GM18907 (cell line): ENCODE results near the gene ABCC1.
"Not testable (repeated sequence)": the region's sequence is repeated elsewhere in the genome, so short reads cannot be mapped to it uniquely, and the experiment has no call there.

Experiments used
- ATAC-seq: cut with Tn5 transposase; IDR thresholded peaks from one replicate; pipeline ENCODE4 v1.9.1; 2021; ENCODE audit warnings: mild to moderate bottlenecking, moderate library complexity; ENCODE audit not compliant: unreplicated experiment

ABCC1 gene

DNA sequence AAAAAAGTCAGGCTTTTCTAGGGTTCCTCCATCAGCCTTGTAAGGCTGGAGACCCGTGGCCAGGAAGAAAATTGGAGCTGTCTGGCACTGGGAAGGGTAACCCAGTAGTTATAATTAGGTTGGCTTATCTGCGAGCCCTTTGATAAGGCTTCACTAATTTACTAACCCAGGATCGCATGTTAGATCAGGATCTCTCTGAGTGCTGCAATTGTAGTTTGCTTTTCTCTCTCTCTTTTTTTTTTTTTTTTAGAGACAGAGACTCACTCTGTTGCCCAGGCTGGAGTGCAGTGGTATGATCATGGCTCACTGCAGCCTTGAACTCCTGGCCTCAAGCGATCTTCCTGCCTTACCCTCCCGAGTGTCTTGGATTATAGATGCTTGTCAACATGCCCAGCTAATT lies 17.0 kb downstream of the ABCC1 start:
- no peak for ATAC-seq

DNA sequence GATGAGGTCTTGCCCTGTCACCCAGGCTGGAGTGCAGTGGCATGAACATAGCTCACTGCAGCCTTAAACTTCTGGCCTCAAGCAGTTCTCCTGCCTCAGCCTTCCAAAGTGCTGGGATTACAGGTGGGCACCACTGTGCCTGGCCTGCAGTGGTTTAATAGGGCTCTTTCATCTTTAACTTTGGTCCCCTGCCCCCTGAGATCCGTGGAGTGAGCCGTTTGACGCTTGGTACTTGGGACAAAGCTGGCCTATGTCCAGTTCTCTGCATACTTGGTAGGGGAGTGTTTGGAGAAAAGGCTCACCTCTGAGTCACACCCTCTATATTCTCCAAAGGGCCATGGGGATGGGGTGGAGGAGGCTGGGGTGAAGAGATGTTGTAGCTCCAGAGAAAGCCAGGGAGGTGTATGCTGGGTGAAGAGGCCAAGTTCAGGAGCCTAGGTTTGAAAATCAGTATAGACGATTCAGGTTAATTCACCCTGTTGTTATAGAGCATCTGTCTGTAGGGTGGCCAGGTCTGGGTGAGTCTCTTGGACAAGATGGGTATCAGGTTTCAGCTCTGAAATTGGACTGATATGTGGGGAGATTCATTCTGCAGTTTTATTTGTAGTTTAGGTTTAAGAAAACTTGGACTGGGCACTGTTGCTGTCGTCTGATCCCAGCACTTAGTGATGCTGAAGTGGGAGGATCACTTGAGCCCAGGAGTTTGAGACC lies 17.6 kb downstream of the ABCC1 start:
- no peak for ATAC-seq

DNA sequence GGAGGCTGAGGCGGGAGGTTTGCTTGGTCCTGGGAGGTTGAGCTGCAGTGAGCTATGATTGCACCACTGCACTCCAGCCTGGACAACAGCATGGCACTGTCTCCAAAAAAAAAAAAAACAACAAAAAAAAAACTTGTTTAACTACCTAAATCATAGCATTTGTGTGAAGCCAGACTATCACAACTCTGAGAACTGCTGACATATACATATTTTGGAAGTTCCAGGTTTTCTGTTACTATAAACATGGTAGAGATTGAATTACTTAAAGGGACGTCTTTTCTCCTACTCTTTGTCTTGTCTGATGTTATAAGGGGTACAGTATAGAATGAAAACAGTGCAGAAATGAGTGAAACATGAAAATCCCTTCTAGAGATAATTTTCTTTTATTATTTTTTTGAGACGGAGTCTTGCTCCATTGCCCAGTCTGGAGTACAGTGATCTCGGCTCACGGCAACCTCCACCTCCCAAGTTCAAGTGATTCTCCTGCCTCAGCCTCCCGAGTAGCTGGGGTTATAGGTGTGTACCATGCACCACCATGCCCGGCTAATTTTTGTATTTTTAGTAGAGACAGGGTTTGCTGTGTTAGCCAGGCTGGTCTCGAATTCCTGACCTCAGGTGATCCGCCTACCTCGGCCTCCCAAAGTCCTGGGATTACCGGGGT lies 18.4 kb downstream of the ABCC1 start:
- ATAC-seq: no peak

DNA sequence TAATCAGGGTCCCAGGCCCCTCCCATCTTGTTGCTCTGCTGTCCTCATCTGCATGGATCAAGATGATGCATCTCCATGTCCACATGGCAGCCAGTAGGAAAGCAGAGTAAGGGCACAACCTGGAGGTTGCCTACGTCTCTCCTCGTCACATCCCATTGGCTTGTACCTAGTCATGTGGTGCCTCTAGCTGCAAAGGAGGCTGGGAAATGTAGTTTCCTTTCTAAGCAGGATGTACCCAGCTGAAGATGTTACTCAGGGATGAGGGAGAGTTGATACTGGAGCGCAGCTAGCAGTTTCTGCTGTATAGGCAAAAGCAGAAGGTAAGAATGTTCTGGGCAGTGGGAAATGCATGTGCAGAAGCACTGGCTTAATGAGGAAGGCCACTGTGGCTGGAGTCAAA lies 20.8 kb downstream of the ABCC1 start:
- ATAC-seq: no peak

DNA sequence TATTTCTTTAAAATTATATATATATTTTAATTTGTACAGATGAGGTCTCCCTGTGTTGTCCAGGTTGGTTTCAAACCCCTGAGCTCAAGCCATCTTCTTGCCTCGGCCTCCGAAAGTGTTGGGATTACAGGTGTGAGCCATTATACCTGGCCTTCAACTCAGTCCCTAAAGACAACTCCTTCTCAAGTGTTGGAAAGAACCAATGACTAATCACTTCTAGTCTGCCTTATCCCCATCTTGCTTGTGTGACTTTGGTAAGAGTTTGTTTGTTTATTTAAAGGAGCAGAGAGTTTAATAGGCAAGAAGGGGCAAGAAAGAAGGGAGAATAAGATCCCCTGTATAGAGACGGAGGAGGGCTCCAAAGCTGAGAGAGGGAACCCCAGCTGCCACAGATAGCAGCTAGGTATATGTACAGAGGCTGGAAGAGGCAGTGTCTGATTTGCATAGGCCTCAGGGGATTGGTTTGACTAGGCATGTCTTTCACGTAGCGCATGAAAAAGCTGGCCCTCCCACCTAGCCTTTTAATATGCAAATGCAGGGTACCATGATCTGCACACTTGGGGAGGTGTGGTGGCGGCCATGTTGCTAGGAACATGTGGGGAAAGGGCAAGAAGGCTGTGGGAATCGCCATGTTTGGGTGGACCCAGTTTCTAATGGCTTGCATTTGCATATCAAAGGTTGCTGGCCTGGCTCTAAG lies 21.5 kb downstream of the ABCC1 start:
- no peak for ATAC-seq

DNA sequence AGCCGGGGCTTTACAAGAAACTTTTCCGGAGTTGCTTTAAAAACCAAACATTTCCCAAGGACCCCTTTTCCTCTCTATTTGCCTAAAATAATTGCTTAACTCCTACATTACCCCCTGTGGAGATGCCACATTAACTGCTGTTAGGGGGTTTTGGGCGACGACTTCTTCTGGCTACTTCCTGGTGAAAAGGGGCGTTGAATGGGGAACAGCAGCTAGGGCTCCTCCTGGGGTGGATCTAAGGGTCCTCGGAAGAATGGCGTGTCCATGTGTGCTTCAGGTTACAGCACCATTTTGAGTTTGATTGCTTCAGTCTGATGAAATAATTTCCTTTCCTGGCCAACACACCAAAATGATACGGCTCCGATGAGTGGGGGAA lies 22.0 kb downstream of the ABCC1 start:
- no peak for ATAC-seq

DNA sequence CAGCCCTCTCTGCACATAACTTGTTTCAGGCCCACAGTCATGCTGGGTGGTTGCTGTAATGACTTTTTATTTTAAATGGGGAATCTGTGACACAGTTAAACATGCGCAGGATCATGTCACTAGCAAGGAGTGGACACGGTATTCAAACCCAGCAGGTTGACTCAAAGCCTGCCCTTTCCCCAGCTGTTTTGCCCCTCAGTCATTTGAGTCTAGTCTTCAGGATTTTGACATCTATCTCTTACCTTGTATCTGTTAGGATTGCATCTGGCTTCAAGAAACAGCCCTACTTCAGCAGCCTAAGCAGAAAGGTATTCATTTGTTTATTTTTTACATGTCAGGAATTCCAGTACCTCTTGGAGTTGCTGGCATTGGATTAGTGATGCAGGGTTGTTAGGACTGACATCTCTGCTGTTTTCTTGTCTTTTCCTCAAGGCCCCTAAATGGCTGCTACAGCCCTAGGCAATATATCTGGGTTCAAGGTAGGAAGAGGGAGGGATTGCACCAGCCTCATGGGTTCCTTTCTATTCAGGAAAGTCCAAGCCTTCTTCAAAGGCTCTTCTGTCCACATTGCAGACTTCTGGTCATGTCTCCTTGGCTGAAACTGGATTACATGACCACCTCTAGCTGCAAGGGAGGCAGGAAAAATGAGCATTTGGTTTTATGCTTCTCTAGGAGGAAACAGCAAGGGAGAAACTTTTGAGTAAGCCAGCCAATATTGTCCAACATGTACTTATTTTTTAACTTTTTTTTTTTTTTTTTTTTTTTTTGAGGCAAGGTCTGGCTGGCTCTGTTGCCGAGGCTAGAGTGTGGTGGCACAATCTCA lies 22.8 kb downstream of the ABCC1 start:
- no peak for ATAC-seq

DNA sequence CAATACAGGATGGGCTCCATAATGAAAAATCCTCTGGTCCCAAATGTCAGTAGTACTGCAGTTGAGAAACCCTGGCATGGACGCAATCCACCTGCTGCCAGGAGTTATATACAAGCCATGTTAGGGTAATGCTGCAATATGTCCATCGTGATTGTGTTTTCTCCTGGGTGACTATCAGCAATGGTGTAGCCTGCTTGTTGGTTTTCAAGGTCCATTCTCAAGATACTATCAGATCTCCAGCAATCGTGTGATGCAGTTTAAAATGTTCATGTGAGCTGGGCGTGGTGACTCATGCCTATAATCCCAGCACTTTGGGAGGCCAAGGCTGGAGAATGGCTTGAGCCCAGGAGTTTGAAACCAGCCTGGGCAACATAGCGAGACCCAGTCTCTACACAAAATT lies 24.0 kb downstream of the ABCC1 start:
- no peak for ATAC-seq

DNA sequence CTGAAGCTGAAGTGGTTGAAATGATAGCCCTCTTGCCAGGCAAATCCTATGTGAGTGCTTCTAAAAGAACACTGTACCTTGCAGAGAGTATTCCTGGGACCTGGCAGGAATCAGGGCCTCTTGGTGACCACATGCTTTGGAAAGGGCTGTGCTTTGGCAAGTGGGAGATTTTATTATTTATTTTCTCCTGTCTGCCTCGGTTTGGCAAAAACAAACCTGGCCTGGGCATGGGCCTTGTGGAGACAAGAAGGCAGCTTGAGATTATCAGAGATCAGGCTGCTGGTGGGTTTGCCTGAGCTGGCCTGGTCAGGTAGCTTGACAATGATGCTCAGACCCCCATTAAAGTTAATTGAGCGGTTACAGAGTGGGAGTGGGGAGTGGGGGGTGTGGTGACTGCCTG lies 24.6 kb downstream of the ABCC1 start:
- no peak for ATAC-seq

DNA sequence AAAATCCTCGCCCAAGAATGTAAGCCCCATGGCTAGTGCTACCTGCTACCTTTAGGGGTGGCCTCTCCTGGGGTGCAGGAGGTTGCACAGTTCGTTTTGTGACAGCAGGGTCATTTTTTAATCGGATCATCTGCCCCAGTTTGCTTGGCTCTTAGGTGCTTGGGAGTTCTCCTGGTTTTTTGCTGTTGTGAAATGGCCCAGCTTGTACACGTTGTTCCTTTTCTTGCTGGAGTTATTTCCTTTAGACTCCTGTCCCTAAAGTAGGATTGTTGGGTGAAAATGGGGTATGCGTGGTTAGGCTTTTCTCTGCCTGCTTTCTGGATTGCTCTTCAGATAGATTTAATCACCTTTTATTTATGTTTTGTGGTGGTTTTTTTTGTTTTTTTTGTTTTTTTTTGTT lies 25.8 kb downstream of the ABCC1 start:
- no peak for ATAC-seq

DNA sequence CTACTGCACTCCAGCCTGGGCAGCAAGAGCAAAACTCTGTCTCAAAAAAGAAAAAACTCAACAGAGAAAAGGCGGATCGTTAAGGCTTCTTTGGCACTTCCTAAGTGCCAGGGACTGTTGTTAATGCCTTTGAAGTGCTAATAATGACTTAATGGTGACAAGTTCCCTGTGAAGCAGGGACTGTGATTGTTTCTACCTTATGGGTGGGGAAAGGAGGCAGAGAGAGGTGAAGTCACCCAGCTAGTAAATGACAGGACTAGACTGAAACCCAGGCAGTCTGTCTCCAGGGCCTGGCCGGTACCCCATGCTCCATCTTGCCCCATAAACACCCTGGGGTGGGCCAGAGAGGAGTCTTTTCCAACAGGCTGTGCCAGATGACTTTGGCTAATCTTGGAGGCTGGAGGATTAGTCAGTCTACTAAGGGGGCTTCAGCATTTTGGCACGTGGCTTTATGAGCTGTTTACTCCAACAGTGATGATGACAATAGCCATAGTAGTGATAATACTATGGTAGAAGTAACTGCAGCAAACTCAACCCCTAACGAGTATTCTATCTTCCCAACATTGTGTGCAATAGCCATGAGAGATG lies 26.9 kb downstream of the ABCC1 start:
- ATAC-seq: no peak

DNA sequence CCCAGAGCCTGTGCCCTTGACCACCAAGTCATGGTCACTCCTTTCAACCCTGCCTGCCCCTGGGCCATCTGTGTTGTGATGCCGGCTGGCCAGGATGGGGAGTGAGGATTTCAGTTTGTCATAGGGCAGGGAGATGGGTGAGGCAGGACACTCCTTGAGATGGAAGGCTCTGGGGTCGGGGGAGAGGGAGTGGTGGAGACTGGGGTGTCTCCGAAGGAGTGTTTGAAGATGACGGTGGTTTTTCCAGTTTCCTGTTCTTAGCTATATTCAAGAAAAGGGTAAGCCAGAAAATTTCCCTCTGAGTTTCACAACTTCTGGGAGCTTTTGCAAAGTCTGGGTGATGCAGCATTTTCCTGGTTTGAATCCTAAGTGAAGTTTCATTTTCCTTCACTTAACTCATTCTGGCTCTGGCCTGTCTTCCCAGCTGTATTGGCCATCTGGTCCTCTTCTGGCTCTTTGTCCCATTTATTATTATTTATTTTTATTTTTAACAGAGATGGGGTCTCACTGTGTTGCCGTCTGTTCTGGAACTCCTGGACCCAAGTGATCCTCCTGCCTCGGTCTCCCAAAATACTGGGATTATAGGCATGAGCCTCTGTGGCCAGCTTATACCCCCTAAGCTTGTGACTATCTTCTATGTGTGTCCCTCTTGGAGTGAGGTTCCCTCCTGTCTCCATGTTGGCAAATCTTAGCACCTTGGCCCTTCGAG lies 27.7 kb downstream of the ABCC1 start:
- ATAC-seq: no peak

DNA sequence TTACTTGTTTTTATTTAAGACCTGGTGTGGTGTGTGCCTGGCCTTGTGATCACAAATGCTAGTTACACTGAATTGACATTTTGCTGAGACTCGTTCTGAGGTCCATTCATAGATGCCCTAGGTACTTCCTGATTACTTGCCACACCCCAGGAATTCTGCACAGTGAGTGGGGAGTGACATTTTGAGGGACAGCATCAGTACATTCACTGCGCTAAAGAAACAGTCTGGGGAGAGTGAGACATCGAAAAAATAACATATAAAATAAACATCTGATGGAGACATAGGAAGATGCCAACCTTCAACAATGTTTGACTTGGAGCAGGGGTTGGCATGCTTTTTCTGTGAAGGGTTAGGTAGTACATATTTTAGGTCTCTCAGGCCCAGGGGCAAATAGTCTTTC lies 30.4 kb downstream of the ABCC1 start:
- no peak for ATAC-seq

DNA sequence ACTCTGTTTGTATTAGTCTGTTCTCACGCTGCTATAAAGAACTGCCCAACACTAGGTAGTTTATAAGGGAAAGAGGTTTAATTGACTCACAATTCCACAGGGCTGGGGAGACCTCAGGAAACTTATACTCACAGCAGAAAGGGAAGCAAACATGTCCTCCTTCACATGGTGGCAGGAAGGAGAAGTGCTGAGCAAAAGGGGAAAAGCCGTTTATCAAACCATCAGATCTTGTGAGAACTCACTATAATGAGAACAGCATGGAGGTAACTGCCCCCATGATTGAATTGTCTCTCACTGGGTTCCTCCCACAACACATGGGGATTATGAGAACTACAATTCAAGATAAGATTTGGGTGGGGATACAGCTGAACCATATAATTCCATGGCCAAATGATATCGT lies 30.9 kb downstream of the ABCC1 start:
- ATAC-seq: no peak

DNA sequence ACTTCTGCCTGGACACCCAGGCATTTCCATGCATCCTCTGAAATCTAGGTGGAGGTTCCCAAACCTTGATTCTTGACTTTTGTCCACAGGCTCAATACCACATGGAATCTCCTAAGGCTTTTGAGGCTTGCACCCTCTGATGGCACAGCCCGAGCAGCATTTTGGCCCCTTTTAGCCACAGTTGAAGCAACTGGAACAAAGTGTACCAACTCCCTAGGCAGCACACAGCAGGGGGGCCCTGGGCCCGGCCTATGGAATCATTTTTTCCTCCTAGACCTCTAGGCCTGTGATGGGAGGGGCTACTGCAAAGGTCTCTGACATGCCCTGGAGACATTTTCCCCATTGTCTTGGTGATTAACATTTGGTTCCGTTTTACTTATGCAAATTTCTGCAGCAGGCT lies 32.0 kb downstream of the ABCC1 start:
- ATAC-seq: no peak

DNA sequence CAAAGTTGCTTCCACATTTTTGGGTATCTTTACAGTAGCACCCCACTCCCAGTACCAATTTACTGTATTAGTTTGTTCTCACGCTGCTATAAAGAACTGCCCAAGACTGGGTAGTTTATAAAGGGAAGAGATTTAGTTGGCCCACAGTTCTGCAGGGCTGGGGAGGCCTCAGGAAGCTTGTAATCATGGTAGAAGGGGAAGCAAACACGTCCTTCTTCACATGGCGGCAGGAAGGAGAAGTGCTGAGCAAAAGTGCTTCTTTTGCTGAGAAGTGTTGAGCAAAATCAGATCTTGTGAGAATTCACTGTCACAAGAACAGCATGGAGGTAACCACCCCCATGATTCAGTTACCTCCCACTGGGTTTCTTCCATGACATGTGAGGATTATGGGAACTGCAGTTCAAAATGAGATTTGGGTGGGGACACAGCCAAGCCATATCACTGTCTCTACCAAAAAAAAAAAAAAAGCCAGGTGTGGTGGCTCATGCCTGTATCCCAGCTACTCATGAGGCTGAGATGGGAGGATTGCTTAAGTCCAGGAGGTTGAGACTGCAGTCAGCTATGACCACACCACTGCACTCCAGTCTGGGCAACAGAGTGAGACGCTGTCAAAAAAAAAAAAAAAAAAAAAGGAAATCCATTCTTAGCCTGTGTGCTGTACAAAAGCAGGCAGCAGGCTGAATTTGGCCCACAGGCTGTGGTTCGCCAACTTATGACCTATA lies 32.9 kb downstream of the ABCC1 start:
- not testable (repeated sequence) for ATAC-seq

DNA sequence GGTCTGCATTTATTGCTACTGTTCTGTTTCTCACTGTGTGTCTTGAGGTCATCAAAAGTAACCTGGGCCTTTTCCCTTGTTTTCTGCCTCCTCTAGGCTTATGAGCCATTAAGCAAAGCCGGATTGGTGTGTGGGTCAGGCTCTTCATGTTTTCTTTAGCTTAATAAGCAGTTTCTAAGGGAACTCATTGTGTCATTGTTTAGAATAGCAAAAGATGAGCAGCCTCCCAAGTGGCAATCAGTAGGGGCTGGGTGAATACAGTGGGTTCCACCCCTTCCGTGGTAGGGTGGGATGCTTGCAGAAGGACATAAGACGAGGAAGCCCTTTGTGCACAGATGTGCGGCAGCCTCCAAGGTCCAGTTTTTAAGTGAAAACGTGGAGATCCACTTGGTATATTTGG lies 34.5 kb downstream of the ABCC1 start:
- ATAC-seq: no peak

DNA sequence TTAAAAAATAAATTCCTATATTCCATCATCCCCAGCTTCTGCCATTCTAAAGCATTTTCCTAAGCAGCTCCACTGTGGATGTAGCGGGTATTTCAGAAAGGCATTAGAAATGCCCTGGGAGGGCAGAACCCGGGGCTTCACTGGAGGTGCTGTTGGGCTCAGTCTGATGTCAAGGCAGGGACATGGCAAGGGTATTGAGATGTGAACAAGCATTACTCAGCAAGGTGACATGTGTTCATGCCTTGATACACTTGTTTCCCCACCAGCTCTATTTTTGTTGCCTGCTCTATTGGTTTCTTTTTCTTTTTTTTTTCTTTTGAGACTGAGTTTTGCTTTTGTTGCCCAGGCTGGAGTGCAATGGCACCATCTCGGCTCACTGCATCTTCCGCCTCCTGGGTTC lies 35.7 kb downstream of the ABCC1 start:
- ATAC-seq: no peak

DNA sequence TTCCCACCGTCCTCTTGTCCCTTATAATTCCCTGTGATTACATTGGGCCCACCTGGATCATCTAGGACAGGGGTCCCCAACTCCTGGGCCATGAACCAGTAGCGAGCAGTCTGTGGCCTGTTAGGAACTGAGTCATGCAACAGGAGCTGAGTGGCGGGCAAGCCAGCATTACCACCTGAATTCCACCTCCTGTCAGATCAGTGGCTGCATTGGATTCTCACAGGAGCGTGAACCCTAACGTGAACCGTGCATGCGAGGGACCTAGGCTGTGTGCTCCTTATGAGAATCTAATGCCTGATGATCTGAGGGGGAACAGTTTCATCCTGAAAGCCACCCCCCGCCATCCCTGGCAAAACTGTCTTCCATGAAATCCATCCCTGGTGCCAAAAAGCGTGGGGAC lies 36.8 kb downstream of the ABCC1 start:
- ATAC-seq: no peak
